ENCODE measurements around the gene STAC3. TPM values are rescaled to one million over a fixed set of nuclear protein-coding genes. Genes with fewer than 3 reads are reported as not detected.
A peak's percentile ranks its signal among the peaks of the same experiment; 100 is the strongest.

The STAC3 gene
- total and polyA plus RNA-seq, 9 of the 15 experiments (the other 6 are each of a cell fraction or from before 2014, with no cell fraction given) = 0.45 to 6.4 (median 3.3) TPM

- TF ChIP-seq CEBPZ (IDR thresholded peaks at IDR 0.05; ENCODE audit: borderline replicate concordance, low read depth, low read length) (no peak), HBP1 (CRISPR knock-in tag; IDR thresholded peaks at IDR 0.05) (no peak), MTF1 (CRISPR knock-in tag; IDR thresholded peaks at IDR 0.05; ENCODE audit: borderline replicate concordance) (no peak), PTBP1 (IDR thresholded peaks at IDR 0.05; ENCODE audit: low read depth, low read length) (no peak), ZBTB7A (IDR thresholded peaks at IDR 0.05; ENCODE audit: borderline replicate concordance, control insufficient read depth, low read depth, low read length) (peak; percentile 38; the same call in 1 of the 2 replicates), RERE (CRISPR knock-in tag; IDR thresholded peaks at IDR 0.05; ENCODE audit: borderline replicate concordance) (no peak)
Observed at GRCh38 chr12:57248934-57249742, 1.8 kb downstream of the STAC3 start (continued).
